Measurements from ENCODE around the gene GRIN2A. TPM values are rescaled to one million over a fixed set of nuclear protein-coding genes. Genes with fewer than 3 reads are reported as not detected.

GRIN2A gene
- total RNA-seq, 1 donor from 2014 or later = not detected

GRCh38 chr16:9969580-9969979 lies 212.6 kb downstream of the GRIN2A start:
- no peaks in the 10 kb centered on the region for H3K27me3 ChIP-seq (ENCODE audit: control insufficient read depth, insufficient read depth, low read length)
- no peak overlapping the region for H3K4me3 ChIP-seq (ENCODE audit: low read depth, low read length)
- DNase-seq (ENCODE audit: low read depth) (no peak), FAIRE-seq (no peak)
- H3K36me3 ChIP-seq (ENCODE audit: control insufficient read depth, insufficient read depth, low read length) = no peaks in the 10 kb centered on the region
- TF ChIP-seq CTCF (IDR thresholded peaks at IDR 0.05; ENCODE audit: insufficient read depth, low read length, severe bottlenecking) = no peak

- no peak for FAIRE-seq
- no peak for TF ChIP-seq CTCF (IDR thresholded peaks at IDR 0.05; ENCODE audit: insufficient read depth, low read length, severe bottlenecking)
Observed at GRCh38 chr16:9966569-9967157, 215.6 kb downstream of the GRIN2A start.

GRCh38 chr16:9965079-9965478 lies 217.1 kb downstream of the GRIN2A start:
- FAIRE-seq (no peak), DNase-seq (ENCODE audit: low read depth) (no peak)
- TF ChIP-seq CTCF (IDR thresholded peaks at IDR 0.05; ENCODE audit: insufficient read depth, low read length, severe bottlenecking) = no peak
- Histone ChIP-seq H3K4me3 (ENCODE audit: low read depth, low read length) (no peak overlapping the region), H3K36me3 (ENCODE audit: control insufficient read depth, insufficient read depth, low read length) (no peaks in the 10 kb centered on the region), H3K27me3 (ENCODE audit: control insufficient read depth, insufficient read depth, low read length) (no peaks in the 10 kb centered on the region)

More at GRCh38 chr16:9966569-9967157, 215.6 kb downstream of the GRIN2A start:
- Histone ChIP-seq H3K36me3 (ENCODE audit: control insufficient read depth, insufficient read depth, low read length) (no peaks in the 10 kb centered on the region), H3K4me3 (ENCODE audit: low read depth, low read length) (no peak overlapping the region), H3K27me3 (ENCODE audit: control insufficient read depth, insufficient read depth, low read length) (no peaks in the 10 kb centered on the region)
- peak; percentile 18 for DNase-seq (ENCODE audit: low read depth)

- Histone ChIP-seq H3K27me3 (ENCODE audit: control insufficient read depth, insufficient read depth, low read length) (no peaks in the 10 kb centered on the region), H3K4me3 (ENCODE audit: low read depth, low read length) (no peak overlapping the region), H3K36me3 (ENCODE audit: control insufficient read depth, insufficient read depth, low read length) (no peaks in the 10 kb centered on the region)
- DNase-seq (ENCODE audit: low read depth) (no peak), FAIRE-seq (no peak)
- TF ChIP-seq CTCF (IDR thresholded peaks at IDR 0.05; ENCODE audit: insufficient read depth, low read length, severe bottlenecking) = no peak
Observed at GRCh38 chr16:9964426-9964825, 217.8 kb downstream of the GRIN2A start.

- H3K4me3 ChIP-seq (ENCODE audit: low read depth, low read length) = no peak overlapping the region
- H3K36me3 ChIP-seq (ENCODE audit: control insufficient read depth, insufficient read depth, low read length) = no peaks in the 10 kb centered on the region
- DNase-seq (ENCODE audit: low read depth) (no peak), FAIRE-seq (no peak)
- H3K27me3 ChIP-seq (ENCODE audit: control insufficient read depth, insufficient read depth, low read length) = no peaks in the 10 kb centered on the region
- no peak for TF ChIP-seq CTCF (IDR thresholded peaks at IDR 0.05; ENCODE audit: insufficient read depth, low read length, severe bottlenecking)
Observed at GRCh38 chr16:9957433-9957832, 224.8 kb downstream of the GRIN2A start.

GRCh38 chr16:9957002-9957401 lies 225.2 kb downstream of the GRIN2A start:
- DNase-seq (ENCODE audit: low read depth) = no peak
- TF ChIP-seq CTCF (IDR thresholded peaks at IDR 0.05; ENCODE audit: insufficient read depth, low read length, severe bottlenecking) = no peak
- Histone ChIP-seq H3K27me3 (ENCODE audit: control insufficient read depth, insufficient read depth, low read length) (no peaks in the 10 kb centered on the region), H3K36me3 (ENCODE audit: control insufficient read depth, insufficient read depth, low read length) (no peaks in the 10 kb centered on the region), H3K4me3 (ENCODE audit: low read depth, low read length) (no peak overlapping the region)
- FAIRE-seq = no peak

All from bronchial epithelial cell (primary cell).